Neural cell (in vitro differentiated cells): ENCODE measurements around the gene COL24A1. TPM values are rescaled to one million over a fixed set of nuclear protein-coding genes. Genes with fewer than 3 reads are reported as not detected.

ENCODE experiments used
- H2AFZ ChIP-seq: fragments of 200-600, 300-800 bp; sonication (generic), shearing (Covaris generic); 2 replicates; pipeline ENCODE4 v1.6.0; 2014; ENCODE audit warnings: low read depth, mild to moderate bottlenecking, antibody characterized with exemption, low read length, moderate library complexity
- H3F3A ChIP-seq: fragments of 200-600 bp; shearing (Covaris generic); 2 replicates; pipeline ENCODE4 v1.6.1; 2016; ENCODE audit warnings: mild to moderate bottlenecking, moderate library complexity, mixed read lengths, antibody characterized with exemption, low read length; ENCODE audit not compliant: insufficient read depth, poor library complexity, severe bottlenecking
- H3K27ac ChIP-seq: fragments of 200-600, 300-800 bp; sonication (generic), shearing (Covaris generic); 2 replicates; pipeline ENCODE4 v1.5.1; 2014; ENCODE audit warnings: mild to moderate bottlenecking, low read length, moderate library complexity
- H3K27me3 ChIP-seq: fragments of 300-800, 200-600 bp; sonication (generic), shearing (Covaris generic); 2 replicates; pipeline ENCODE4 v1.6.0; 2014; ENCODE audit warnings: mild to moderate bottlenecking, low read depth, low read length, moderate library complexity; ENCODE audit not compliant: insufficient read depth
- H3K36me3 ChIP-seq: fragments of 300-800, 200-600 bp; sonication (generic), shearing (Covaris generic); 2 replicates; pipeline ENCODE4 v1.5.1; 2014; ENCODE audit warnings: mild to moderate bottlenecking, antibody characterized with exemption, low read length, moderate library complexity; ENCODE audit not compliant: insufficient read depth
- H3K4me2 ChIP-seq: fragments of 300-800, 200-600 bp; sonication (generic), shearing (Covaris generic); 2 replicates; pipeline ENCODE4 v1.6.0; 2014; ENCODE audit warnings: mild to moderate bottlenecking, low read length
- H3K4me3 ChIP-seq: fragments of 300-800, 200-600 bp; sonication (generic), shearing (Covaris generic); 2 replicates; pipeline ENCODE4 v1.5.1; 2014; ENCODE audit warnings: mild to moderate bottlenecking, low read length, moderate library complexity
- H3K79me2 ChIP-seq: fragments of 200-600 bp; shearing (Covaris generic); replicated peaks from 2 replicates; pipeline ENCODE4 v1.6.0; 2014; ENCODE audit warnings: mild to moderate bottlenecking, low read length, moderate library complexity; ENCODE audit not compliant: insufficient read depth
- H3K9ac ChIP-seq: fragments of 300-800, 200-600 bp; sonication (generic), shearing (Covaris generic); 2 replicates; pipeline ENCODE4 v1.6.1; 2016; ENCODE audit warnings: mild to moderate bottlenecking, low read length, mixed read lengths
- H3K9me2 ChIP-seq: fragments of 200-600 bp; shearing (Covaris generic); 2 replicates; pipeline ENCODE4 v1.6.1; 2016; ENCODE audit warnings: mild to moderate bottlenecking, low read length, mixed read lengths; ENCODE audit not compliant: insufficient read depth
- H3K9me3 ChIP-seq: fragments of 200-600, 300-800 bp; sonication (generic), shearing (Covaris generic); 2 replicates; pipeline ENCODE4 v1.6.1; 2016; ENCODE audit warnings: mild to moderate bottlenecking, mixed run types, low read length, moderate library complexity, mixed read lengths
- H4K20me1 ChIP-seq: fragments of 200-600 bp; shearing (Covaris generic); 2 replicates; pipeline ENCODE4 v1.6.1; 2016; ENCODE audit warnings: mild to moderate bottlenecking, mixed run types; ENCODE audit not compliant: insufficient read depth
- CTCF ChIP-seq: fragments of 450-650 bp; IDR thresholded peaks from 2 replicates; pipeline ENCODE4 v1.5.1; 2014; ENCODE audit warnings: antibody characterized with exemption, mild to moderate bottlenecking, moderate library complexity; ENCODE audit not compliant: poor library complexity, severe bottlenecking
- EP300 ChIP-seq: fragments of 450-650 bp; conservative IDR thresholded peaks from 2 replicates; pipeline ENCODE4 v1.6.1; 2014; ENCODE audit warnings: antibody characterized with exemption, mild to moderate bottlenecking, moderate library complexity; ENCODE audit not compliant: poor library complexity, severe bottlenecking
- EZH2 ChIP-seq: fragments of 200-600, 300-800 bp; shearing (Covaris generic), sonication (generic); IDR thresholded peaks from 2 replicates; pipeline ENCODE4 v1.6.1; 2014; ENCODE audit warnings: antibody characterized with exemption, low read length, borderline replicate concordance, mild to moderate bottlenecking; ENCODE audit not compliant: insufficient read depth, poor library complexity, severe bottlenecking
- MXI1 ChIP-seq: fragments of 450-650 bp; conservative IDR thresholded peaks from 2 replicates; pipeline ENCODE4 v1.6.1; 2014; ENCODE audit warnings: antibody characterized with exemption, mild to moderate bottlenecking; ENCODE audit not compliant: poor library complexity, severe bottlenecking
- POLR2AphosphoS5 ChIP-seq: IDR thresholded peaks from 2 replicates; pipeline ENCODE4 v1.6.1; 2012
- RAD21 ChIP-seq: fragments of 450-650 bp; conservative IDR thresholded peaks from 2 replicates; pipeline ENCODE4 v1.6.1; 2014; ENCODE audit warnings: antibody characterized with exemption, mild to moderate bottlenecking, moderate library complexity
- REST ChIP-seq: IDR thresholded peaks from 2 replicates; pipeline ENCODE4 v1.6.1; 2012; ENCODE audit warnings: borderline replicate concordance
- SMC3 ChIP-seq: fragments of 450-650 bp; conservative IDR thresholded peaks from 2 replicates; pipeline ENCODE4 v1.6.1; 2014; ENCODE audit warnings: antibody characterized with exemption, mild to moderate bottlenecking, moderate library complexity; ENCODE audit not compliant: poor library complexity
- TAF1 ChIP-seq: IDR thresholded peaks from 2 replicates; pipeline ENCODE4 v1.6.1; 2012; ENCODE audit warnings: low read depth
- polyA plus RNA-seq: library from polyadenylated mRNA; depleted of rRNA; stranded (reverse); fragments of >200 nt; gene quantifications from 2 replicates; pipeline ENCODE4 v1.2.3, GENCODE V29; 2014

COL24A1 gene
- polyA plus RNA-seq, 1 donor from 2014 or later, result 0.19 TPM

- Histone ChIP-seq H3K9me2 (no peaks in the 10 kb centered on the region), H3K27me3 (no peaks in the 10 kb centered on the region), H3K36me3 (no peaks in the 10 kb centered on the region), H3K4me3 (peak overlapping the region; percentile 84), H3K27ac (peak overlapping the region; percentile 91), H4K20me1 (no peaks in the 10 kb centered on the region), H3K79me2 (peaks cover 37% of the 10 kb centered on the region), H3K9ac (peak overlapping the region; percentile 78), H3K9me3 (no peaks in the 10 kb centered on the region), H3F3A (peaks cover 7% of the 10 kb centered on the region), H3K4me2 (peak overlapping the region; percentile 74), H2AFZ (peak overlapping the region; percentile 98)
- TF ChIP-seq MXI1, result no peak
- no peak for TF ChIP-seq EZH2
- TF ChIP-seq REST, result no peak
- no peak for TF ChIP-seq TAF1
- no peak for TF ChIP-seq EP300
- no peak for TF ChIP-seq POLR2AphosphoS5
- TF ChIP-seq SMC3, result no peak
- no peak for TF ChIP-seq RAD21
- TF ChIP-seq CTCF, result no peak
Measured at GRCh38 chr1:85707267-85707989, 449.1 kb downstream of the COL24A1 start.

GRCh38 chr1:85705940-85706339 is 450.6 kb downstream of the COL24A1 start:
- Histone ChIP-seq H3K4me2 (peak overlapping the region; percentile 74), H3K4me3 (peak overlapping the region; percentile 84)

More at GRCh38 chr1:85705940-85706339, 450.6 kb downstream of the COL24A1 start:
- no peaks in the 10 kb centered on the region for H3K9me3 ChIP-seq
- no peak overlapping the region for H3K27ac ChIP-seq
- no peaks in the 10 kb centered on the region for H3K27me3 ChIP-seq
- no peak for TF ChIP-seq REST
- no peak for TF ChIP-seq TAF1
- no peak for TF ChIP-seq CTCF
- TF ChIP-seq MXI1, result no peak
- TF ChIP-seq EZH2, result no peak
- TF ChIP-seq POLR2AphosphoS5, result no peak
- no peak for TF ChIP-seq SMC3
- no peak for TF ChIP-seq EP300
- no peak for TF ChIP-seq RAD21
- H3K9me2 ChIP-seq, result no peaks in the 10 kb centered on the region
- H3F3A ChIP-seq, result peaks cover 7% of the 10 kb centered on the region
- no peaks in the 10 kb centered on the region for H4K20me1 ChIP-seq
- no peaks in the 10 kb centered on the region for H3K36me3 ChIP-seq
- peaks cover 37% of the 10 kb centered on the region for H3K79me2 ChIP-seq
- H3K9ac ChIP-seq, result no peak overlapping the region
- H2AFZ ChIP-seq, result no peak overlapping the region
